CD4-positive, CD25-positive, alpha-beta regulatory T cell (primary cell): ENCODE data around the gene FAM107B. TPM values are rescaled to one million over a fixed set of nuclear protein-coding genes. Genes with fewer than 3 reads are reported as not detected.
"Not testable (repeated sequence)": the region's sequence is repeated elsewhere in the genome, so short reads cannot be mapped to it uniquely, and the experiment has no call there.

Experiments
- ATAC-seq, 2 donors: fragments of 150-1000 bp; cut with Tn5 transposase; one replicate each; pipeline ENCODE4 v1.10.0; 2021; ENCODE audit warnings: low read depth in 2 of 2, moderate number of reproducible peaks in 2 of 2, moderate library complexity in 1 of 2
- DNase-seq, 3 donors: peaks; one replicate each; pipeline versions ENCODE4 v3.0.0 to v3.0.0-alpha.2; 2012 to 2022; ENCODE audit warnings: mixed read lengths in 1 of 3
- H3K27ac ChIP-seq: one replicate; pipeline ENCODE4 v1.7.0; 2013; ENCODE audit warnings: mild to moderate bottlenecking, low read length; ENCODE audit not compliant: insufficient read depth, poor library complexity, severe bottlenecking
- H3K27me3 ChIP-seq: one replicate; pipeline ENCODE4 v1.7.0; 2013; ENCODE audit warnings: low read length; ENCODE audit not compliant: control insufficient read depth, insufficient read depth
- H3K36me3 ChIP-seq: one replicate; pipeline ENCODE4 v1.7.0; 2013; ENCODE audit warnings: mild to moderate bottlenecking, low read length, moderate library complexity; ENCODE audit not compliant: control insufficient read depth, insufficient read depth
- H3K4me1 ChIP-seq: 2 replicates; pipeline ENCODE4 v1.7.0; 2013; ENCODE audit warnings: mild to moderate bottlenecking, low read length; ENCODE audit not compliant: insufficient read depth, control insufficient read depth, poor library complexity, severe bottlenecking
- H3K4me3 ChIP-seq: one replicate; pipeline ENCODE4 v1.7.0; 2013; ENCODE audit warnings: low read depth, mild to moderate bottlenecking, low read length, moderate library complexity
- H3K9me3 ChIP-seq, 2 experiments: 1 replicate in 1 of 2; 2 replicates in 1 of 2; pipeline ENCODE4 v1.7.0; 2013; ENCODE audit warnings: low read length in 2 of 2, mild to moderate bottlenecking in 1 of 2, moderate library complexity in 1 of 2; ENCODE audit not compliant: control insufficient read depth in 2 of 2
- H3K27ac Mint-ChIP-seq, 3 donors: one replicate each; pipeline ENCODE4 v1.8.0; 2020 to 2022; ENCODE audit warnings: mild to moderate bottlenecking in 3 of 3, mixed read lengths in 3 of 3, moderate library complexity in 2 of 3
- H3K27me3 Mint-ChIP-seq: one replicate; pipeline ENCODE4 v1.8.0; 2022; ENCODE audit warnings: mild to moderate bottlenecking, mixed read lengths
- H3K36me3 Mint-ChIP-seq: one replicate; pipeline ENCODE4 v1.8.0; 2020; ENCODE audit warnings: mixed read lengths
- H3K4me1 Mint-ChIP-seq, 4 donors: one replicate each; pipeline ENCODE4 v1.8.0; 2020 to 2022; ENCODE audit warnings: mixed read lengths in 4 of 4, mild to moderate bottlenecking in 1 of 4
- H3K4me3 Mint-ChIP-seq, 4 donors: one replicate each; pipeline ENCODE4 v1.8.0; 2020 to 2022; ENCODE audit warnings: mild to moderate bottlenecking in 4 of 4, mixed read lengths in 4 of 4, moderate library complexity in 3 of 4
- H3K9me3 Mint-ChIP-seq, 7 donors: one replicate each; pipeline ENCODE4 v1.8.0; 2020 to 2022; ENCODE audit warnings: mixed read lengths in 7 of 7, mild to moderate bottlenecking in 3 of 7, moderate library complexity in 2 of 7
- polyA plus RNA-seq, 4 donors: library from polyadenylated mRNA; unstranded; fragments of 300-500 nt; fragmentation: Illumina TruSeq; gene quantifications; one replicate each; pipeline ENCODE4 v1.2.3, GENCODE V29; 2021
- total RNA-seq: library from RNA; stranded (reverse); gene quantifications from one replicate; pipeline ENCODE4 v1.2.3, GENCODE V29; 2022

Gene FAM107B
- total and polyA plus RNA-seq, 5 donors from 2014 or later: 202 to 327 (median 296) TPM

DNA sequence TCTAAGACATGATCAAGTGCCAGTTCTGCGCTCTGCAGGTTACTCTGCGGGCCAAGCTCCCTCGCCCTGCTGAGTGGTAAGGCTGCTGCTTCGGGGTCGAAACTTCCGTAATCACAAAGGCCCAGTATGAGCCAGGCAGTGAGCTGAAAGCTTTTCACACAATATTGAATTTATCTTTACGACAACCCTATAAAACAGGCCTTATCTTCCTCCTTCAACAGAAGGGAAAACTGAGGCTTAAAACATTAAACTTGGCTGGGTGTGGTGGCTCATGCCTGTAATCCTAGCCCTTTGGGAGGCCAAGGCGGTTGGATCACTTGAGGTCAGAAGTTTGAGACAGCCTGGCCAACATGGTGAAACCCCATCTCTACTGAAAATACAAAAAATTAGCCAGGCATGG, 83.3 kb downstream of the FAM107B start:
- Mint-ChIP-seq H3K9me3 (peaks cover 0 to 5% (median 0%) of the 10 kb centered on the region in 7 donors), H3K27me3 (no peaks in the 10 kb centered on the region), H3K27ac (peak overlapping the region in 1 of 3 donors; percentile 20), H3K4me1 (peaks cover 0 to 13% (median 7%) of the 10 kb centered on the region in 4 donors), H3K4me3 (no peak overlapping the region), H3K36me3 (peaks cover 5% of the 10 kb centered on the region)
- Histone ChIP-seq H3K4me3 (no peak overlapping the region), H3K9me3 (no peaks in the 10 kb centered on the region), H3K27ac (no peak overlapping the region), H3K36me3 (no peaks in the 10 kb centered on the region), H3K4me1 (no peaks in the 10 kb centered on the region), H3K27me3 (no peaks in the 10 kb centered on the region)
- DNase-seq (no peak), ATAC-seq (no peak)

DNA sequence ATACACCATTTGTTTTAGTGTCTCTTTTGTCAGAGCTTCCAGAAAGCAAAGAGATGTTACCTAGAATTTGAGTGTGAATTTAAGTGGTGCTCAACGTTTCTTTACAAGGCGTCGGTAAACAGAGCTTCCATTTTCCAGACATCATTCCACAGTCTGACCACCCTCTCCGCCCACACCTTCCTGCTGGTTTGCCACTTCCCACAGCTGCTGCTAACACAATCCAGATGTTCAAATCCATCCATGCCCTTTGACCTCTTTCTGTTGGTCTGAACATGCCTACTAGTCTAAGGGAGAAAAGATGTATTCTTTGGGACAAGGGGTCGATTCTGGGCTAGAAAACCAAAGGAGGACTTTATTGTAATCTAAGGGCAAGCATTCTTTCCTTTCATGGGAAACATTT, 86.1 kb downstream of the FAM107B start:
- H3K9me3 Mint-ChIP-seq: peaks cover 0 to 4% (median 0%) of the 10 kb centered on the region in 7 donors
- peaks cover 0 to 13% (median 7%) of the 10 kb centered on the region in 4 donors for H3K4me1 Mint-ChIP-seq
- Histone ChIP-seq H3K9me3 (no peaks in the 10 kb centered on the region), H3K4me3 (no peak overlapping the region), H3K36me3 (no peaks in the 10 kb centered on the region), H3K27ac (no peak overlapping the region), H3K27me3 (no peaks in the 10 kb centered on the region), H3K4me1 (no peaks in the 10 kb centered on the region)
- no peaks in the 10 kb centered on the region for H3K27me3 Mint-ChIP-seq
- DNase-seq: no peak
- no peak overlapping the region for H3K4me3 Mint-ChIP-seq
- H3K36me3 Mint-ChIP-seq: no peaks in the 10 kb centered on the region
- peak overlapping the region in 1 of 3 donors; percentile 32 for H3K27ac Mint-ChIP-seq
- ATAC-seq: no peak

DNA sequence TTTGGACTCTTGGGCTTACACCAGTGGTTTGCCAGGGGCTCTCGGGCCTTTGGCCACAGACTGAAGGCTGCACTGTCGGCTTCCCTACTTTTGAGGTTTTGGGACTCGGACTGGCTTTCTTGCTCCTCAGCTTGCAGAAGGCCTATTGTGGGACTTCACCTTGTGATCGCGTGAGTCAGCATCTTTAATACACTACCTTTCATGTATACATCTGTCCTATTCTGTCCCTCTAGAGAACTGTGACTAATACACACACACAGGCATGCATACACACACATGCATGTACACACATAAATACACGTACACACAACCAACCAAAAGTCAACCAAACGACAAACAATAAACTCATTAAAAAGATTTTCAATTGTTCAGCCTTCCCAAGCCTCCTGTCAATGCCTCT, 86.5 kb downstream of the FAM107B start:
- H3K27ac Mint-ChIP-seq: peak overlapping the region in 1 of 3 donors; percentile 32
- not testable (repeated sequence) for H3K36me3 ChIP-seq, ATAC-seq, DNase-seq, H3K9me3 Mint-ChIP-seq, H3K4me3 Mint-ChIP-seq, H3K27me3 Mint-ChIP-seq, H3K36me3 Mint-ChIP-seq, H3K4me3 ChIP-seq, H3K4me1 ChIP-seq, H3K9me3 ChIP-seq, H3K27ac ChIP-seq, H3K27me3 ChIP-seq
- peaks cover 0 to 13% (median 8%) of the 10 kb centered on the region in 4 donors for H3K4me1 Mint-ChIP-seq

DNA sequence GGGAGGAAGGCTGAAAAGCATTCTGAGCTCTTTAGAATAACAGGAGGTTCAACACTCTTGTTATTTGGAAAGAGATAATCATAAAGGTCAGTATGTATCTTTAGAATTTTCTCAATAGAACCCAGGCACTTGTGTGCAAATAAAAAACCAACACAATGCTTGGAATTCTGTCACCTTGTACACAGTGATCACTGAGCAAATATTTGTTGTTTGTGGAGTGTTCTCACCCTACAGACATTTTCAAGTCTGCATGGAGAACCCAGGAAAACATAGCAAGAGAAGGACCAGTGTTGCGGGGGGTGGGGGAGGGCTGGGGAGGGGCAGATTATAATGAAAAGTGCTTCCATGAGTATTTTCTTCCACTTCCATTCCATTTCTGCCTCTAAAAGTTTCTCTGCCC, 87.4 kb downstream of the FAM107B start:
- no peak overlapping the region for H3K27ac Mint-ChIP-seq
- no peaks in the 10 kb centered on the region for H3K27me3 Mint-ChIP-seq
- ATAC-seq (no peak), DNase-seq (no peak)
- Histone ChIP-seq H3K4me1 (no peaks in the 10 kb centered on the region), H3K27me3 (no peaks in the 10 kb centered on the region), H3K27ac (no peak overlapping the region), H3K4me3 (no peak overlapping the region), H3K36me3 (no peaks in the 10 kb centered on the region), H3K9me3 (no peaks in the 10 kb centered on the region)
- no peaks in the 10 kb centered on the region for H3K36me3 Mint-ChIP-seq
- H3K4me1 Mint-ChIP-seq: peaks cover 0 to 10% (median 4%) of the 10 kb centered on the region in 4 donors
- H3K4me3 Mint-ChIP-seq: no peak overlapping the region
- H3K9me3 Mint-ChIP-seq: peaks cover 0 to 5% (median 0%) of the 10 kb centered on the region in 7 donors

DNA sequence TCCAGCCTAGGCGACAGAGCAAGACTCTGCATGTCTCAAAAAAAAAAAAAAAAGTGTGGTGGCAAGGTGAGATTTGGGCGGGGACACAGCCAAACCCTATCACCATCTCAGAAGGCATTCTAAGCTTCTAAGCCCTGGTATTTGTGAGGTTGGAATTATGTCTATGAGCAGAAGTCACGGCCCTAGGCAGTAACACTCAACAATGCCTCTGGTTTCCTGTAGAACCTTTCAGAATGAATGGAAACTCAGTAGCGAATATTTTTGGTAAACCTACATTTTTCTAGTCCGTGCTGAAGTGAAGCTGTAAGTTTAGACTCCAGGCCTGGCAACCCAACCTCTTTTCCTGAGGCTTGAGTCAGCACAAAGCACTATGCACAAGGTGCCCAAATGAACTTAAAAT, 88.3 kb downstream of the FAM107B start:
- H3K4me3 Mint-ChIP-seq: no peak overlapping the region
- H3K9me3 Mint-ChIP-seq: peaks cover 0 to 5% (median 0%) of the 10 kb centered on the region in 7 donors
- H3K27ac ChIP-seq: no peak overlapping the region
- ATAC-seq (no peak), DNase-seq (peak in 1 of 3 donors; percentile 14)
- no peaks in the 10 kb centered on the region for H3K27me3 ChIP-seq
- no peaks in the 10 kb centered on the region for H3K36me3 Mint-ChIP-seq
- H3K27ac Mint-ChIP-seq: no peak overlapping the region
- no peaks in the 10 kb centered on the region for H3K4me1 ChIP-seq
- H3K27me3 Mint-ChIP-seq: no peaks in the 10 kb centered on the region
- peaks cover 0 to 5% (median 1%) of the 10 kb centered on the region in 4 donors for H3K4me1 Mint-ChIP-seq
- H3K9me3 ChIP-seq: no peaks in the 10 kb centered on the region
- H3K4me3 ChIP-seq: no peak overlapping the region
- H3K36me3 ChIP-seq: no peaks in the 10 kb centered on the region

DNA sequence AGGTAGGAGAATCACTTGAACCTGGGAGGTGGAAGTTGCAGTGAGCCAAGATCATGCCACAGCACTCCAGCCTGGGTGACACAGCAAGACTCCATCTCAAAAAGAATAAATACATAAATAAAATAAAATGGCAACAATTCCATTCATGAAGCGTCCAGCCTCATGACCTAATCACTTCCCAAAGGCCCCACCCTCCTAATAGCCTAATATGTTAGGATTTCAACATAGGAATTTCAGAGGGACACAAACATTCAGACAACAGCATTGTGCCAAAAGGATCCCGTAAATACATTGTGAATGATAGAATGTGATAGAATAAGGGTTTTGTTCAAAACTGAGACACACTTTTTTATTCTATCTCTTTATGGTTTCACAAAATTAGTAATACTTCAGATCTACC, 90.3 kb downstream of the FAM107B start:
- H3K27me3 Mint-ChIP-seq: no peaks in the 10 kb centered on the region
- peaks cover 0 to 5% (median 0%) of the 10 kb centered on the region in 7 donors for H3K9me3 Mint-ChIP-seq
- Histone ChIP-seq H3K9me3 (no peaks in the 10 kb centered on the region), H3K36me3 (no peaks in the 10 kb centered on the region), H3K27ac (no peak overlapping the region), H3K27me3 (no peaks in the 10 kb centered on the region), H3K4me1 (no peaks in the 10 kb centered on the region), H3K4me3 (no peak overlapping the region)
- H3K4me3 Mint-ChIP-seq: no peak overlapping the region
- no peaks in the 10 kb centered on the region for H3K36me3 Mint-ChIP-seq
- DNase-seq: no peak
- peaks cover 0 to 5% (median 1%) of the 10 kb centered on the region in 4 donors for H3K4me1 Mint-ChIP-seq
- H3K27ac Mint-ChIP-seq: no peak overlapping the region
- ATAC-seq: no peak

DNA sequence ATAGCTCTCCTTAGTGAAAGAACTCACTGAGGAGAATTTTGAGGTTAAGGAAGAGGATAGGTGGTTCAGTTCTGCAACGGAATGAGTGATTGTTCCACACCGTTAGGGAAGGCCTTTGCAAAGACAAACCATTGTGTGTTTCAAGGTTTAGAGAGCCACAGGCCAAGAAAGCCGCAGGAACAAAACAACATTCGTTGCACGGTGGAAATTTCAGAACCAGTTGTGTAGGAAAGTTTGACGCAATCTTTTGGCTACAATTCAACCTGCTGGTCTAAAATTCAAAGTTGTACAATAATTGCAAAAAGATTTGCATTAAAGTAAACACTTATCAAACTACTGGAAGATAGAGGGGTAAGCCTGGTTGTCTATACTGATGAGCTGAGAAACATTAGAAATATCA, 91.4 kb downstream of the FAM107B start:
- H3K27ac ChIP-seq: no peak overlapping the region
- peak overlapping the region in 1 of 4 donors; percentile 21 for H3K4me3 Mint-ChIP-seq
- H3K9me3 Mint-ChIP-seq: peaks cover 0 to 5% (median 0%) of the 10 kb centered on the region in 7 donors
- no peaks in the 10 kb centered on the region for H3K36me3 ChIP-seq
- H3K9me3 ChIP-seq: no peaks in the 10 kb centered on the region
- H3K36me3 Mint-ChIP-seq: no peaks in the 10 kb centered on the region
- no peak overlapping the region for H3K4me3 ChIP-seq
- H3K4me1 Mint-ChIP-seq: peaks cover 0 to 5% (median 0%) of the 10 kb centered on the region in 4 donors
- H3K27me3 Mint-ChIP-seq: no peaks in the 10 kb centered on the region
- H3K27ac Mint-ChIP-seq: no peak overlapping the region
- ATAC-seq (no peak), DNase-seq (no peak)
- H3K4me1 ChIP-seq: no peaks in the 10 kb centered on the region
- H3K27me3 ChIP-seq: no peaks in the 10 kb centered on the region

DNA sequence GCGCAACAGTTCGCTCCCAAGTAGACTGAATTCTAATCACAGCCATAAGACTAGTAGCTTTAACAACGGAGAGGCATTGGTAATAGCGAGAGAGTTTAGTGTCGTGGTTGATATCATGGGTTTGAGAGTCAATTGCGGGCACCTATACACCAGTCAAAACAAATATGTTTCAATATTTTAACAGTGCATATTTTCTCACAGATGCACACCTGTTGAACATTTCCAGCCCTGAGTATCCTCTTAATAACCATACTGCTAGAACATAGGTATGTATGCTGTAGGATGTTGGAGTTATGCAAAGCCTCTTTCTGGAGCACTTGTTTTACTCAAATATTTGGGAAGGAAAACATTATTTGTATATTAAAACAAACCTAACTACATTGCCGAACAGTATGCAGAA, 92.9 kb downstream of the FAM107B start:
- Histone ChIP-seq H3K27me3 (no peaks in the 10 kb centered on the region), H3K4me3 (no peak overlapping the region), H3K27ac (no peak overlapping the region), H3K9me3 (no peaks in the 10 kb centered on the region), H3K4me1 (no peaks in the 10 kb centered on the region), H3K36me3 (no peaks in the 10 kb centered on the region)
- H3K4me1 Mint-ChIP-seq: peaks cover 0 to 5% (median 0%) of the 10 kb centered on the region in 4 donors
- peaks cover 0 to 5% (median 0%) of the 10 kb centered on the region in 7 donors for H3K9me3 Mint-ChIP-seq
- no peaks in the 10 kb centered on the region for H3K36me3 Mint-ChIP-seq
- ATAC-seq (no peak), DNase-seq (no peak)
- no peaks in the 10 kb centered on the region for H3K27me3 Mint-ChIP-seq
- H3K4me3 Mint-ChIP-seq: no peak overlapping the region
- H3K27ac Mint-ChIP-seq: peak overlapping the region in 1 of 3 donors; percentile 60
